IMR-90 (cell line): ENCODE data around the gene ZNF473. TPM values are rescaled to one million over a fixed set of nuclear protein-coding genes. Genes with fewer than 3 reads are reported as not detected.
"Not testable (repeated sequence)": the region's sequence is repeated elsewhere in the genome, so short reads cannot be mapped to it uniquely, and the experiment has no call there.

Source experiments
- ATAC-seq: fragments of 200-7000 bp; cut with Tn5 transposase; 2 replicates; pipeline ENCODE4 v1.9.1; 2020; ENCODE audit warnings: low read depth, mild to moderate bottlenecking, moderate library complexity
- BruUV-seq: library from RNA; stranded (reverse); fragments of 400-500 nt; replicated peaks from 2 replicates; lab custom pipeline; 2021; lab: Mats Ljungman, UMichigan
- CTCF ChIA-PET: fragments of 300-600 bp; formaldehyde crosslinking; extraction: SDS; loops from one replicate; lab custom pipeline; 2021; ENCODE audit warnings: antibody characterized with exemption; lab: Yijun Ruan, JAX
- POLR2A ChIA-PET: fragments of 300-600 bp; sonication (Branson Sonifier 250); formaldehyde crosslinking; loops from one replicate; lab custom pipeline; 2022; ENCODE audit warnings: antibody characterized with exemption; ENCODE audit not compliant: unreplicated experiment; lab: Charles Lee
- DNase-seq: peaks from one replicate; pipeline ENCODE4 v3.0.0; 2013
- H2AFZ ChIP-seq: replicated peaks from 2 replicates; pipeline ENCODE3; 2013; ENCODE audit warnings: low read length, mild to moderate bottlenecking; ENCODE audit not compliant: poor library complexity
- H2AK5ac ChIP-seq: 2 replicates; pipeline ENCODE4 v1.6.1; 2013; ENCODE audit warnings: low read depth, low read length, inconsistent platforms
- H2AK9ac ChIP-seq: replicated peaks from 2 replicates; pipeline ENCODE3; 2013; ENCODE audit warnings: mild to moderate bottlenecking, low read depth, low read length, moderate library complexity; ENCODE audit not compliant: poor library complexity
- H2BK120ac ChIP-seq: 2 replicates; pipeline ENCODE4 v1.6.1; 2013; ENCODE audit warnings: low read depth, low read length, inconsistent platforms
- H2BK15ac ChIP-seq: 3 replicates; pipeline ENCODE4 v1.6.1; 2013; ENCODE audit warnings: low read depth, low read length, inconsistent platforms
- H2BK20ac ChIP-seq: 2 replicates; pipeline ENCODE4 v1.6.1; 2013; ENCODE audit warnings: low read depth, mild to moderate bottlenecking, inconsistent platforms, low read length, moderate library complexity
- H2BK5ac ChIP-seq: 2 replicates; pipeline ENCODE4 v1.6.1; 2013; ENCODE audit warnings: mild to moderate bottlenecking, low read depth, low read length, inconsistent platforms; ENCODE audit not compliant: poor library complexity, severe bottlenecking
- H3K14ac ChIP-seq: replicated peaks from 2 replicates; pipeline ENCODE4 v1.6.1; 2013; ENCODE audit warnings: low read depth, low read length, inconsistent platforms
- H3K18ac ChIP-seq: 2 replicates; pipeline ENCODE4 v1.6.1; 2013; ENCODE audit warnings: low read depth, low read length, control low read depth
- H3K23ac ChIP-seq: 2 replicates; pipeline ENCODE4 v1.6.1; 2013; ENCODE audit warnings: low read depth, low read length, inconsistent platforms
- H3K27ac ChIP-seq: 2 replicates; pipeline ENCODE4 v1.5.1; 2013; ENCODE audit warnings: mild to moderate bottlenecking, control low read depth, low read length; ENCODE audit not compliant: insufficient read depth
- H3K27me3 ChIP-seq: 2 replicates; pipeline ENCODE4 v1.6.1; 2013; ENCODE audit warnings: low read length; ENCODE audit not compliant: control insufficient read depth, insufficient read depth
- H3K36me3 ChIP-seq: 2 replicates; pipeline ENCODE4 v1.6.1; 2013; ENCODE audit warnings: low read length, mixed read lengths; ENCODE audit not compliant: control insufficient read depth, insufficient read depth
- H3K4ac ChIP-seq: 2 replicates; pipeline ENCODE4 v1.6.1; 2013; ENCODE audit warnings: low read depth, low read length, inconsistent platforms
- H3K4me1 ChIP-seq: 2 replicates; pipeline ENCODE4 v1.6.1; 2013; ENCODE audit warnings: low read length, mixed read lengths; ENCODE audit not compliant: control insufficient read depth, insufficient read depth
- H3K4me2 ChIP-seq: 2 replicates; pipeline ENCODE4 v1.6.1; 2013; ENCODE audit warnings: low read depth, mild to moderate bottlenecking, control low read depth, low read length, moderate library complexity
- H3K4me3 ChIP-seq: 2 replicates; pipeline ENCODE4 v1.5.1; 2013; ENCODE audit warnings: low read depth, mild to moderate bottlenecking, control low read depth, low read length, moderate library complexity; ENCODE audit not compliant: insufficient read depth
- H3K56ac ChIP-seq: 2 replicates; pipeline ENCODE4 v1.6.1; 2013; ENCODE audit warnings: low read length, inconsistent platforms; ENCODE audit not compliant: insufficient read depth; ENCODE audit errors: extremely low read depth
- H3K79me1 ChIP-seq, 2 experiments: 2 replicates each; pipeline ENCODE4 v1.6.1; 2013; ENCODE audit warnings: low read length in 2 of 2, inconsistent platforms in 1 of 2, low read depth in 1 of 2
- H3K9ac ChIP-seq: 2 replicates; pipeline ENCODE4 v1.6.1; 2013; ENCODE audit warnings: low read depth, low read length, control low read depth
- H3K9me1 ChIP-seq: 2 replicates; pipeline ENCODE4 v1.6.1; 2013; ENCODE audit warnings: low read length, inconsistent platforms; ENCODE audit not compliant: insufficient read depth
- H3K9me3 ChIP-seq: 2 replicates; pipeline ENCODE4 v1.6.1; 2013; ENCODE audit warnings: low read length; ENCODE audit not compliant: control insufficient read depth, insufficient read depth
- H4K20me1 ChIP-seq: 2 replicates; pipeline ENCODE4 v1.6.1; 2013; ENCODE audit warnings: low read length, inconsistent platforms; ENCODE audit not compliant: insufficient read depth
- H4K5ac ChIP-seq: 2 replicates; pipeline ENCODE4 v1.6.1; 2013; ENCODE audit warnings: mild to moderate bottlenecking, low read depth, low read length, control low read depth
- H4K8ac ChIP-seq, 2 experiments: 2 replicates each; pipeline ENCODE4 v1.6.1; 2013; ENCODE audit warnings: low read depth in 2 of 2, low read length in 2 of 2, control low read depth in 1 of 2, inconsistent platforms in 1 of 2
- H4K91ac ChIP-seq: 2 replicates; pipeline ENCODE4 v1.6.1; 2013; ENCODE audit warnings: low read depth, low read length, inconsistent platforms; ENCODE audit not compliant: insufficient read depth
- WGBS, 2 experiments: methylation state at CpG; one replicate each; pipeline versions ENCODE4 v1.1.5 to v1.1.7; 2013; ENCODE audit warnings: missing lambda C conversion rate in 2 of 2; ENCODE audit not compliant: insufficient read length in 1 of 2; ENCODE audit errors: extremely low coverage in 2 of 2; 5-methylcytosine and 5-hydroxymethylcytosine counted together
- dilution Hi-C: fragments of 300-500 bp; cut with HindIII; formaldehyde crosslinking; loops from one replicate; pipeline ENCODE4 v1.14.3; 2018; ENCODE audit warnings: low sequenced_read_pairs; ENCODE audit not compliant: unreplicated experiment
- in situ Hi-C: fragments of 300-500 bp; cut with MboI; formaldehyde crosslinking; loops from 3 replicates; pipeline ENCODE4 v1.14.3; 2019; ENCODE audit warnings: low sequenced_read_pairs, inconsistent platforms, mixed read lengths
- intact Hi-C: fragments of 100-400 bp; cut with micrococcal nuclease; formaldehyde crosslinking; loops from 2 replicates; pipeline ENCODE4 v1.10.0; 2022
- polyA plus RNA-seq, 3 experiments: library from polyadenylated mRNA; depleted of rRNA; stranded (reverse); fragments of >200 nt; gene quantifications; 2 replicates each; pipeline ENCODE4 v1.2.3, GENCODE V29; 2012; ENCODE audit warnings: low replicate concordance in 1 of 3
- total RNA-seq: library from RNA; depleted of rRNA; stranded (reverse); fragments of >200 nt; gene quantifications from 2 replicates; pipeline ENCODE4 v1.2.3, GENCODE V29; 2012

ZNF473 gene
- total and polyA plus RNA-seq, 2 of the 4 experiments (the other 2 are of a cell fraction): 4.5 to 13.3 TPM

GRCh38 chr19:50091786-50092185 is 66.0 kb downstream of the ZNF473 start:
- H3K9me3 ChIP-seq, H3K9me1 ChIP-seq, H2AK9ac ChIP-seq, in situ Hi-C loops, H2AFZ ChIP-seq, H2AK5ac ChIP-seq, H4K8ac ChIP-seq, H3K56ac ChIP-seq, H2BK20ac ChIP-seq, H3K18ac ChIP-seq, H3K4me3 ChIP-seq, dilution Hi-C loops, CTCF ChIA-PET, H3K4ac ChIP-seq, ATAC-seq, H3K4me1 ChIP-seq, H2BK5ac ChIP-seq, H2BK15ac ChIP-seq, H3K9ac ChIP-seq, H3K79me1 ChIP-seq, H2BK120ac ChIP-seq, H4K5ac ChIP-seq, H4K91ac ChIP-seq, H3K27ac ChIP-seq, DNase-seq, H3K4me2 ChIP-seq, BruUV-seq, intact Hi-C loops, H3K27me3 ChIP-seq, H4K20me1 ChIP-seq, POLR2A ChIA-PET, H3K36me3 ChIP-seq, H3K14ac ChIP-seq, H3K23ac ChIP-seq: not testable (repeated sequence)
- no CpG with 5 or more reads among the region's 9 CpGs for WGBS, 2 experiments

GRCh38 chr19:50092597-50092996 is 66.8 kb downstream of the ZNF473 start:
- intact Hi-C loops, H4K8ac ChIP-seq, H3K36me3 ChIP-seq, H3K4me2 ChIP-seq, POLR2A ChIA-PET, H2BK120ac ChIP-seq, H2AK5ac ChIP-seq, H3K79me1 ChIP-seq, H3K23ac ChIP-seq, BruUV-seq, H4K91ac ChIP-seq, H3K4ac ChIP-seq, H3K27ac ChIP-seq, H3K18ac ChIP-seq, H4K20me1 ChIP-seq, DNase-seq, H2AFZ ChIP-seq, H2AK9ac ChIP-seq, H3K56ac ChIP-seq, in situ Hi-C loops, H3K9me1 ChIP-seq, H3K27me3 ChIP-seq, H3K9ac ChIP-seq, CTCF ChIA-PET, H3K4me3 ChIP-seq, H2BK5ac ChIP-seq, H2BK20ac ChIP-seq, H2BK15ac ChIP-seq, ATAC-seq, H3K4me1 ChIP-seq, H3K14ac ChIP-seq, H3K9me3 ChIP-seq, dilution Hi-C loops, H4K5ac ChIP-seq: not testable (repeated sequence)
- WGBS, 2 experiments: no CpG with 5 or more reads among the region's 10 CpGs
